H54 (cell line): Measurements from ENCODE around the gene ARHGAP18.
"Not testable (repeated sequence)": the region's sequence is repeated elsewhere in the genome, so short reads cannot be mapped to it uniquely, and the experiment has no call there.

Experiments used
- DNase-seq: peaks from one replicate; pipeline ENCODE4 v3.0.0; 2011; ENCODE audit warnings: low spot score, mixed read lengths; ENCODE audit not compliant: insufficient read length
- FAIRE-seq: peaks from 3 replicates; lab custom pipeline; 2011; peaks lifted over from hg19 to GRCh38; lab: Jason Lieb, UNC
- POLR2A ChIP-seq: IDR thresholded peaks from 2 replicates; pipeline ENCODE4 v1.6.1; 2011; ENCODE audit warnings: low read depth, mild to moderate bottlenecking, low read length

ARHGAP18 gene

DNA sequence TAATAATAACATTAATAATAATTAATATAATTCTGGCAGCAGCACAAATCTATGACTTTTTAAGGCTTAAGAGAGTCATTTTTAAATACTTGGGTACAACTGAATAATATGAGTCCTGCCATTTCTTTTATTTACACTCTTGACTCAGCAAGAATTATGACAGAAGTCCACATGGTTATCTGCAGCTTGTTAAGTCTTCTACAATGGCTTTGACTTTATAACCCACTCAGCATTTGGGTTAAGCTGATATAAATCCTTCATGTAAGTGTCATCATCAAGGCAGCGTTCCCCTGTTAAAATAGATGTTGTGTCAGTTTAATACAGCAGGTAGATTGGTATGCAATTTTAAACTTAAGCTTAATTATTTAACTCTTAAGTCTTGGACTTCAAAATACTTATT is 131.7 kb downstream of the ARHGAP18 start:
- FAIRE-seq = no peak
- TF ChIP-seq POLR2A = no peak
- no peak for DNase-seq

GRCh38 chr6:129577691-129578090 is 132.3 kb downstream of the ARHGAP18 start:
- FAIRE-seq (no peak), DNase-seq (no peak)
- no peak for TF ChIP-seq POLR2A

DNA sequence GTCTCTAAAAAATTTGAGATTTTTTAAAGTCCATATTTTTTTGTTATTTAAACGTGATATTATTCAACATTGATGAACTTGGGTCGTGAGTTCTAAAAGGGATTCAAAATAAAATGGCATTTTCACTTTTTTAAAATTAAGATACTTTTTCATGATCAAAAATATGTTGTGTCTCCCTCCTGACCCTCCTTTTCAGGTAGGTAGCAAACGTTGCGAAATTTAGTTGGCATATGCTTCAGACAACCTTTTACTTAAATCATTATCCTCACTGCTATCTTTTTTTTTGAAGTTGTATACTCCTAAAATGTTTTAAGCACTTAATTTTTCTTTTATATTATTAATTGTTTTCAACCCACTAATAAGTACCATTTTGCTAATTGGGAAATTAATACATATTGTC is 133.5 kb downstream of the ARHGAP18 start:
- no peak for FAIRE-seq
- no peak for DNase-seq
- no peak for TF ChIP-seq POLR2A

- DNase-seq (peak; percentile 4), FAIRE-seq (peak; percentile 80)
- TF ChIP-seq POLR2A = no peak
Observed at GRCh38 chr6:129575378-129576118, 134.4 kb downstream of the ARHGAP18 start.

- DNase-seq, FAIRE-seq: not testable (repeated sequence)
Observed at GRCh38 chr6:129574605-129575004, 135.4 kb downstream of the ARHGAP18 start.

DNA sequence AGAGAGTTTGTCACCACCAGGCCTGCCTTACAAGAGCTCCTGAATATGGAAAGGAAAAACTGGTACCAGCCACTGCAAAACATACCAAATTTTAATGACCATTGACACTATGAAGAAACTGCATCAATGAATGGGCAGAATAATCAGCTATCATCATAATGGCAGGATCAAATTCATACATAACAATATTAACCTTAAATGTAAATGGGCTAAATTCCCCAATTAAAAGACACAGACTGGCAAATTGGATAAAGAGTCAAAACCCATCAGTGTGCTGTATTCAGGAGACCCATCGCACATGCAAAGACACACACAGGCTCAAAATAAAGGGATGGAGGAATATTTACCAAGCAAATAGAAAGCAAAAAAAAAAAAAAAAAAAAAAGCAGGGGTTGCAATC is 139.0 kb downstream of the ARHGAP18 start:
- not testable (repeated sequence) for DNase-seq, FAIRE-seq

DNA sequence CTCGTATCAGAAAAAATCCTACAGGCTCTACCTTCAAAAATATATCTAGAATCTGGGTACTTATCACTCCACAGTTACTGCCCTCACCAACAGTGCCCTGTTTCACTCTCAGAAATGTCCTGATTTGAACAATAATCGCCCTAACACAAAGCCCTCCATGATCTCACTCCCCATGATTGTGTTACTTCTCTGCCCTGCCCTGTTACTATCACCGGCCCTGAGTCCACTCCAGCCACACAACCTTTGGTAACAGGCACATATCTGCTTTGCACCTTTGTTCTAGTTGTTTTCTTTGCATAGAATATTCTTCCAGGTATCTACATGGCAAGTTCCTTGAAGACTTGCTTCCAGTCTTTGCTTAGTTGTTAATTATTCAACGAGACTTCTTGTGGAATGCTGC is 142.0 kb downstream of the ARHGAP18 start:
- FAIRE-seq (no peak), DNase-seq (no peak)
- TF ChIP-seq POLR2A = no peak

DNA sequence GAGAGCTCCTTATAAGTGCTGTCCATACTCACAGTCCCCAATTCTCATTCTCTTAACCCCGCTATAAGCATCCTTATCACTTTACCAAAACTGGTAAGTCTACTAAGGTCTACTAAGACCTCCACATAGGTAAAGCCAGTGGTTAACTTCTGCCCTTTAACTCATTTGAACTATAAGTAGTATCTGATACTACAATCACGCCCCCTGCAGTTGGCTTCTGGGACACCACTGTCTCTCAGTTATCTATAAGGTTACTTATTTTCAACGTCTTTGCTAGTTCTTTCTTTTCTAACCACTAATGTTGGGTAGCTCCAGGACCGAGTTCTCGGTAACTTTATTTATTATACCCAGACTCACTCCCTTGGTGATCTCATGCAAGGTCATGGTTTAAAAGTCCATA is 142.6 kb downstream of the ARHGAP18 start:
- TF ChIP-seq POLR2A = no peak
- DNase-seq = peak; percentile 2
- no peak for FAIRE-seq

DNA sequence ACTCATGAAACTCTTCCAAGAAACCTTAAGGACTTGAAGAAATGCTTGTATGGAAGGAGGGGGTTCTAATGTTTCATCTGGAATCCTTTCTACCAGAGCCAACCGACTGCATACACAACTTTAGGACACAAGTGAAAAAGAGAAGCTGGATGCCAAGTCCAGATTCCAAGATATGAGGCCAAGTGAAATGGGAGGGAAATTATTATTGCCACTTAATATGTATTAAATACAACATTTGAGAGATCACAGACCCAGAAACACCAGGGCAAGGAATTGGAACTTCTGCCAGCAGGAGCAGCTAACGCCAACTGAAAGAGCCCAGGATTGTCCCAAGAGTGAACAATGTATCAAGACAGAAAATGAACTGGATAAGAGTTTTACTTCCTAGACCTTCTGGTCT is 144.2 kb downstream of the ARHGAP18 start:
- TF ChIP-seq POLR2A = no peak
- DNase-seq (no peak), FAIRE-seq (no peak)

DNA sequence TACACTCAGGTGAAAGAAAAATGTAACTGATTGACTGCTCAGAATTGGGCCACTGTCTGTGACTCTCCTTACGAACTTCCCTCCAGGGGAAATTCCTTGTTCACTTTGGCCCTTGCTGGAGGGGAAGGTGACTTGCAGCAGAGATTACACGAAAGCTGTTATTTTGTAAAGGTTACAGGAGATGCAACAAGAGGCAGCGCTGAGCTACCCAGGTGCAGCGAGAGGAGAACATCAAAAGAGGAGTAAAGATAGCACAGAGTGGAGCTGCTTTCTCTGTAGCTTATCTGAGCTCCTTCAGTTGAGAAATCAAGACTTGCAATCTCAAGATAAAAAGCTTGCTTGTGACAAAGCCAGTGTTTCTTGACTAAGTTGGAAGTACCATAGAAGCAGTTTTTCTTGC is 144.6 kb downstream of the ARHGAP18 start:
- DNase-seq (no peak), FAIRE-seq (no peak)
- no peak for TF ChIP-seq POLR2A

- no peak for TF ChIP-seq POLR2A
- FAIRE-seq (no peak), DNase-seq (no peak)
Observed at GRCh38 chr6:129558248-129558647, 151.7 kb downstream of the ARHGAP18 start.

DNA sequence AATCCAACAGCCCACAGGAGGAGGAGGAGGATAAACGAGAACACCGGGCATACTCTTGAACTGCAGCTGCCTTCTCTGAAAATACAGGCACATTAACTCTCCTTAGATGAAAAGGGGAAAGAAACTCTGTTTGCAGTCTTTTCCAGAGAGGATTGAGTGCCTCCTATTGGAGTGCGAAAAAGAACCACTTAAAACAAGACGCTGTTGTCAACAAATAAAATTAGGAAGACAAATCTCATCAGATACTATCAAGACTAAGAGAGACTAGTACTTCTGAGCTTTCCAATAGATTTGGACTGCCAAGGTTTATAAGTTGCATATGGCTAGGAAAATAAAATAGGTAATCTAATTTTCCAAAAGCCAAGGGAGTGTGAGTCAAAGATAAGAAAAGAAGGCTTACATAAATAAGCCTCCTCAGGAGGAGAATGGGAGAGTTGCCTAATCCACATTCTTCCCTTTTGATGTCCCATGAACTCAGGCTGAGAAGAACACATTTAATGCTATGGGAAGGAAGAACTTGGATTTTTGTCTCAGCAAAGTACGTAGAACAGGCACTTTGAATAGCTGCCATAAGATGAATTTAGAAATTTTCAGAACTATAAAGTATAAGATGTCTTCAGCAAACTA is 154.7 kb downstream of the ARHGAP18 start:
- no peak for TF ChIP-seq POLR2A
- FAIRE-seq = no peak

DNA sequence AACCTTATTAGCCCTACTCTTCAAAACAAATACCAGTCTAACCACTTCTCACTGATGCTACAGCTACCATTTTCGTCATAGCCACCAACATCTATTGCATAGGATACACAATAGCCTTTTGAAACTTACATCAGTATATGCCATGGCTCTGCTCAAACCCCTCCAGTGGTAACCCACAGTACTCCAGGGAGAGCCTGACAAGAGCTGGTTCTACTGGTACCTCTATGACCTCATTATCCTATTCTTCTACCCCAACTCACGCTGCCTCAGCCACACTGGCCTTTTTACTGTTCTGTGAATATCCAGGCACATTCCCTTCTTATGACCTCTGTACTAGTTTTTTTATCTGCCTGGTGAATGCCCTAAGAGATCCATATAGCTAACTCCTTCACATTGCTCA is 157.6 kb downstream of the ARHGAP18 start:
- no peak for FAIRE-seq
- DNase-seq = no peak
- TF ChIP-seq POLR2A = no peak

More for the DNA sequence above, 154.7 kb downstream of the ARHGAP18 start:
- DNase-seq = no peak

GRCh38 chr6:129551486-129551885 is 158.5 kb downstream of the ARHGAP18 start:
- DNase-seq (no peak), FAIRE-seq (no peak)
- TF ChIP-seq POLR2A = no peak

- no peak for TF ChIP-seq POLR2A
- DNase-seq (no peak), FAIRE-seq (no peak)
Observed at GRCh38 chr6:129546702-129547101, 163.3 kb downstream of the ARHGAP18 start.
